ENCODE measurements around the gene GNG12. TPM values are rescaled to one million over a fixed set of nuclear protein-coding genes. Genes with fewer than 3 reads are reported as not detected.

GNG12 gene
- total and polyA plus RNA-seq, 9 of the 15 experiments (the other 6 are each of a cell fraction or from before 2014, with no cell fraction given): 2.6 to 6.0 (median 4.1) TPM

GRCh38 chr1:67817319-67817718 is 15.9 kb downstream of the GNG12 start (continued):
- TF ChIP-seq ZNF184 (CRISPR knock-in tag; IDR thresholded peaks at IDR 0.05) (no peak), TEAD1 (CRISPR knock-in tag; IDR thresholded peaks at IDR 0.05) (no peak), DEAF1 (CRISPR knock-in tag; IDR thresholded peaks at IDR 0.05) (no peak), ATF6 (CRISPR knock-in tag; IDR thresholded peaks at IDR 0.05) (no peak), ID3 (CRISPR knock-in tag; IDR thresholded peaks at IDR 0.05) (no peak), ID3 (tag; IDR thresholded peaks at IDR 0.05) (no peak), THAP7 (CRISPR knock-in tag; IDR thresholded peaks at IDR 0.05) (no peak), ZNF764 (CRISPR knock-in tag; IDR thresholded peaks at IDR 0.05; ENCODE audit: low read depth) (no peak), ETV6 (IDR thresholded peaks at IDR 0.05; ENCODE audit: borderline replicate concordance in 1 of 2, low read depth in 2 of 2, low read length in 1 of 2) (no peak), ETV6 (CRISPR knock-in tag; IDR thresholded peaks at IDR 0.05; ENCODE audit: borderline replicate concordance) (no peak)

Data from K562 (cell line).